ENCODE data around the gene CLIP2.
"Not testable (repeated sequence)": the region's sequence is repeated elsewhere in the genome, so short reads cannot be mapped to it uniquely, and the experiment has no call there.

The CLIP2 gene

GRCh38 chr7:74300926-74301325, 11.7 kb downstream of the CLIP2 start:
- DNase-seq, result no peak

GRCh38 chr7:74302745-74303221, 13.6 kb downstream of the CLIP2 start:
- no peak for DNase-seq

DNA sequence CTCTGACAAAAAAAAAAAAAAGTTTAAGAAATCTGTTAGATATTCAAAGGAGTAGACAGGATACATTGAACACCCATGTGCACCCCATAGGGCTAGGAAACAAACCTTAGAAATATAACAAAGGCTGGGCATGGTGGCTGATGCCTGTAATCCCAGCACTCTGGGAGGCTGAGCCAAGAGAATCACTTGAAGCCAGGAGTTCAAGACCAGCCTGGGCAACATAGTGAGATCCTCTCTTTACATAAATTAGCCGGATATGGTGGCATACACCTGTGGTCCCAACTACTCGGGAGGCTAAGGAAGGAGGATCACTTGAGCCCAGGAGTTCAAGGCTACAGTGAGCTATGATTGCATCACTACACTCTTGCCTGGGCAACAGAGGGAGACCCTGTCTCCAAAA, 15.3 kb downstream of the CLIP2 start:
- no peak for DNase-seq

- DNase-seq, result no peak
These were observed 17.0 kb downstream of the CLIP2 start for GRCh38 chr7:74306004-74306729.

DNA sequence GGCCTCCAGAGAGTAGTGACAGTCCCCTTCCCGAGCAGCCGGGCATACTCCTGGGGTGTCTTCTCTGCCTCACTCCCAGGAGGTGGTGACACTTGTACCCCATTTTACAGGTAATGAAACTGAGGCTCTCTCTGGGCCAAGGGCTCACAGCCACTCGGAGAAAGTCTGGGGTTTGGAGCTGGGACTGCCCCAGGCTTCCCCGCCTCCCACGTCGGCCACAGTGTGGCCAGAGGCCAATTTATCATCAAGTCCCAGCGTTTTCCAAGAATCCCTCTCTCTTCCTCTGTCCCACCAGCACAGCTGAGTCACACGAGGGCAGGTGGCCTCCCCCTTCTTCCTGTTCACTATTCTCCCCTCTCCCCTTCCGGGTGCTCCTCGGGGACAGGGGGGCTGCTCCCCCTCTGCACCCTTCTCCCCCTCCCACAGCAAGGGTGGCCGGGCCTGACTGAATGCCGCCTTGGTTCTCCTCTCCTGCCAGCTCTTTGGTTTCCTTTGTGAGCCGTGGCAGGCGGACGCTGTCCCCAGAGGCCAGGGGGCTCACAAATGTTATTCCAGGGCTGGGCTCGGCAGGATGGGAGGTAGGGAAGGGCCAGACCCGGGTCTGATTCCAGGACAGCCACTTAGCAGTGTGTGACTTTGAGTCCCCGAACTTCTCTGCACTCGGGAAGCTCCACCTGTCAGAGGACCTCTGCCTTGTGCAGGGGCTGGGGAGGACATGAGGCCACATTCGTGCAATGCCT, 17.7 kb downstream of the CLIP2 start:
- DNase-seq, result no peak

GRCh38 chr7:74307738-74308505, 18.7 kb downstream of the CLIP2 start:
- no peak for DNase-seq

DNA sequence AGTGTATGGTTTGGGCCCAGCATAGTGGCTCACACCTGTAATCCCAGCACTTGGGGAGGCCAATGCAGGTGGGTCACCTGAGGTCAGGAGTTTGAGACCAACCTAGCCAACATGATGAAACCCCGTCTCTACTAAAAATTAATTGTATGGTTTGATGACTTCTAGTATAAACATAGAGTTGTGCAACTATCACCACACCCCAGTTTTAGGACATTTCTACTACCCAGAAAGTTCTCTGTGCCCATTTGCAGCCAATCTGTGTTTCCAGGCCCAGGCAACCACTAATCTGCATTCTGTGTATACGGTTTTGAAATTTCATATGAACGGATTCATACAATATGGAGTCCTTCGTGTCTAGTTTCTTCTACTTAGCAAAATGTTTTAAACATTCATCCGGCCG, 20.0 kb downstream of the CLIP2 start:
- no peak for DNase-seq

GRCh38 chr7:74311305-74311744, 22.1 kb downstream of the CLIP2 start:
- DNase-seq, result no peak

- peak; percentile 66 for DNase-seq
These were observed 23.3 kb downstream of the CLIP2 start for GRCh38 chr7:74312418-74313028.

DNA sequence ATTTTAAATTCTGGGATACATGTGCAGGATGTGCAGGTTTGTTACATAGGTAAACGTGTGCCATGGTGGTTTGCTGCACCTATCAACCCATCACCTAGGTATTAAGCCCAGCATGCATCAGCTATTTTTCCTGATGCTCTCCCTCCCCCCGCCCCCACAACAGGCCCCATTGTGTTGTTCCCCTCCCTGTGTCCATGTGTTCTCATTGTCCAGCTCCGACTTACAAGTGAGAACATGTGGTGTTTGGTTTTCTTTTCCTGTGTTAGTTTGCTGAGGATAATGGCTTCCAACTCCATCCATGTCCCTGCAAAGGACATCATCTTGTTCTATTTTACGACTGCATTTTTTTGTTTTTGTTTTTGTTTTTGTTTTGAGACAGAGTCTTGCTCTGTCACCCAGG, 26.7 kb downstream of the CLIP2 start:
- not testable (repeated sequence) for DNase-seq

GRCh38 chr7:74317146-74317782, 28.1 kb downstream of the CLIP2 start:
- no peak for DNase-seq

- DNase-seq, result no peak
These were observed 28.8 kb downstream of the CLIP2 start for GRCh38 chr7:74318043-74318442.

DNA sequence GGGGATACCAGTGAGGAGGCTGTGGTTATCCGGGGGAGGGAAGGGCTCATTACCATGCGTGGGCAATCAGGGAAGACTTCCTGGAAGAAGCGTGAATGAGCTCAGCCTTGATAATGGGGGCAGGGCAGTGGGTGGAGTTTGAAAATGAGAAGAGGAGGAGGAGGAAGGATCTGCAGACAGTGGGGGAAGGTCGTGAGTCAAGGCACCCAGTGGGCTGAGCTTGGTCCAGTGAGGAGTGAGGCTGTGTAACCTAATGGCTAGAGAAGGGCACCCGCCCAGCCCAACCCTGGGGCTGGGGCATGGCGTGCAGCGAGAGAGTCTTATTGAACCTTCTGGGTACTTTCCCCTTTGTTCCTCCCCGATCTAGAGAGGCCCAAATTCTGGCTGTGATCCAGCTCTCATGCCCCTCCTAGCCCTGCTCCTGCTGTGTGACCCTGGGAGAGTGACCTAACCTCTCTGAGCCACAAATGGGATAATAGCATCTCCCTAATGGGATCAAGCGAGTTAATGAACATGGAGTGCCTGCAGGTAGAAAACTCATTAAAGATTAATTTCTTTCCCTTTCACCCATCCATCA, 31.5 kb downstream of the CLIP2 start:
- DNase-seq, result no peak

DNA sequence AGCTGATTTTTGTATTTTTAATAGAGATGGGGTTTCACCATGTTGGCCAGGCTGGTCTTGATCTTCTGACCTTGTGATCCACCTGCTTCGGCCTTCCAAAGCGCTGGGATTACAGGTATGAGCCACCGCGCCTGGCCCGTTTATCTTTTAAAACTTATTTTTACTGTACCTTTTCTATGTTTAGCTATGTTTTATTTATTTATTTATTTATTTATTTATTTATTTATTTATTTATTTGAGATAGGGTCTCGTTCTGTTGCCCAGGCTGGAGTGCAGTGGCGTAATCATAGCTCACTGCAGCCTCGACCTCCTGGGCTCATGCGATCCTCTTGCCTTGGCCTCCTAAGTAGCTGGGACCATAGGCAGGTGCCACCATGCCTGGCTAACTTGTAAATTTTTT, 33.7 kb downstream of the CLIP2 start:
- not testable (repeated sequence) for DNase-seq

DNA sequence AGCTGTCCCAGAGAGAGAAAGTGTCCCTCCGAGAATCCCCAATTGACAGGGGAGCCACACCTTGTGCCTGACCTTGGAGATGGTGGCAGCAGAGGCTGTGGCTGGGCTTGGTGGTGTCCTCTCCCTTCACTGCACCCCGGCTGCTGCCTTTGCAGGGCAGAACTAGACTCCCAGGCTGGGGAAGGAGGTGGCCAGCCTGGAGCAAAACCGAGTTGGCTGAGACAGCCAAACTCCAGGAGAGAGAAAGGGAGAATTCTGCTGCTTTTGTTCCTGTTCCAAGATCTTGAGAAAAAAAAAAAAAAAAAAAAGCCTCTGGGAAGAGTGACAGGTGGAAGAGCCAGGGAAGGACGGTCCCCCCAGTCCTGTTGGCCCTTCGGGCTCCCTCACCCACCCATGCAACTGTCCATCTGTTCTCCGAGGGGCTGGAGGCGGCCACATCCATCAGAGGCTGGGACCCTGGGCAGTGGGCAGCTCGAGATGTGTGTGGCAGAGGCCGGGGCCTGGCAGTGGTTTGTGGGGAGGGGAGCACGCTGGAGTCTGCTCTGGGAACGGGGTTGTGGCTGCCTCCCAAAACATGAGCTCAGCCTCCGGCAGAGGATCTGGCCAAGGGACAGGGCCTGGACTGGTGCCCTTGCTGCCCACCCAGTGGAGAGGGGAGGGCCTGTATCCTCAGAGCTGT, 35.5 kb downstream of the CLIP2 start:
- no peak for DNase-seq

GRCh38 chr7:74325210-74325565, 36.0 kb downstream of the CLIP2 start:
- no peak for DNase-seq

GRCh38 chr7:74329225-74329624, 40.0 kb downstream of the CLIP2 start:
- no peak for DNase-seq

DNA sequence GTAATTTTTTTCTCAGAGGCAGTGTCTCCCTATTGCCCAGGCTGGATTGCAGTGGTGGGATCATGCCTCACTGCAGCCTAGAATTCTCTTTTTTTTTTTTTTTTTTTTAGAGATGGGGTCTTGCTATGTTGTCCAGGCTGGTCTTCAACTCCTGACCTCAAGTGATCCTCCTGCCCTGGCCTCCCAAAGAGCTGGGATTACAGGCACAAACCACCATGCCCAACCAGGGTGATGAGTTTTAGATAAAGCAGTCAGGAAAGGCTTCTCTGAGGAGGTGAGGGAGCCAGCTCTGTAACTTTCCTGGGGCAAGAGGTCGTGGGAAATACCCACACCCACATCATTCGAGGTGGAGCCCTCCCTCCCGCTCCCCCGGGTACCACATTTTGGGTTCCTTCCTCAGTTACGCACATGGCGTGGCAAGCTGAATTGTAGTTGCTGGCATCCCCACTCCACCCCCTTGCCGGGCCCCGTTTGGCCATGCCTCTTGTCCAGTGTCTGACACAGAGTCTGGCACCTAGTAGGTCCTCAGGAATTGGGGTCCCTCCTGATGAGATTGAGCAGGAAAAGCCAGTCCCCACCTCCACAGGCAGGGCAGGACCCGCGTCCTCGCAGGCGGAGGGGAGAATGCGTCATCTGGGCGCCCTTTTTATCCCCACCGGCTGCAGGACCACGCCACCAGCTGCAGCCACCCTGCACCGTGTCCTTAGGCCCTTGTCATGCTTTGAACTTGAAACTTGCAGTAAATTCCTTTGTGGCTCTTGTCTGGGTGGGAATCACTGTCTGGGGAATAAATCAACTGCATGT, 43.4 kb downstream of the CLIP2 start:
- no peak for DNase-seq

GRCh38 chr7:74334030-74334429, 44.8 kb downstream of the CLIP2 start:
- DNase-seq, result no peak

- no peak for DNase-seq
These were observed 48.7 kb downstream of the CLIP2 start for GRCh38 chr7:74337926-74338325.
